ENCODE data around the gene M1AP.

M1AP gene

GRCh38 chr2:74648009-74648443 is at the start of gene M1AP:
Gene M1AP (minus strand): TSS chr2:74648330. CDS start chr2:74640275, 8,055 bp downstream.
- peak in 1 of 2 donors; percentile 7 for DNase-seq

GRCh38 chr2:74696829-74697228 is 48.7 kb upstream of the M1AP start:
- DNase-seq, result no peak

- DNase-seq, result no peak
Measured at GRCh38 chr2:74695663-74696062, 47.5 kb upstream of the M1AP start.

GRCh38 chr2:74694281-74694680 is 46.2 kb upstream of the M1AP start:
- DNase-seq, result no peak

- DNase-seq, result no peak
Measured at GRCh38 chr2:74693668-74694067, 45.5 kb upstream of the M1AP start.

- DNase-seq, result no peak
Measured at GRCh38 chr2:74693213-74693612, 45.1 kb upstream of the M1AP start.

GRCh38 chr2:74691929-74692328 is 43.8 kb upstream of the M1AP start:
- DNase-seq, result no peak

- DNase-seq, result peak in 1 of 2 donors; percentile 8
Measured at GRCh38 chr2:74690571-74690970, 42.4 kb upstream of the M1AP start.

- no peak for DNase-seq
Measured at GRCh38 chr2:74689671-74690070, 41.5 kb upstream of the M1AP start.

- DNase-seq, result no peak
Measured at GRCh38 chr2:74688881-74689280, 40.8 kb upstream of the M1AP start.

- DNase-seq, result no peak
Measured at GRCh38 chr2:74685408-74685807, 37.3 kb upstream of the M1AP start.

GRCh38 chr2:74682501-74682900 is 34.4 kb upstream of the M1AP start:
- no peak for DNase-seq

- no peak for DNase-seq
Measured at GRCh38 chr2:74679615-74680014, 31.5 kb upstream of the M1AP start.

- no peak for DNase-seq
Measured at GRCh38 chr2:74676331-74676730, 28.2 kb upstream of the M1AP start.

- DNase-seq, result no peak
Measured at GRCh38 chr2:74675090-74675489, 27.0 kb upstream of the M1AP start.

- no peak for DNase-seq
Measured at GRCh38 chr2:74673826-74674528, 25.8 kb upstream of the M1AP start.

GRCh38 chr2:74671479-74671878 is 23.3 kb upstream of the M1AP start:
- DNase-seq, result no peak

GRCh38 chr2:74670263-74670662 is 22.1 kb upstream of the M1AP start:
- no peak for DNase-seq

GRCh38 chr2:74668087-74668486 is 20.0 kb upstream of the M1AP start:
- DNase-seq, result no peak

- no peak for DNase-seq
Measured at GRCh38 chr2:74659462-74659861, 11.3 kb upstream of the M1AP start.

- no peak for DNase-seq
Measured at GRCh38 chr2:74658516-74658915, 10.4 kb upstream of the M1AP start.

GRCh38 chr2:74655579-74655978 is 7.4 kb upstream of the M1AP start:
- no peak for DNase-seq

GRCh38 chr2:74653985-74654882 is 6.1 kb upstream of the M1AP start, which contains the start of gene SEMA4F:
Gene SEMA4F (plus strand): TSS chr2:74654247. CDS start chr2:74654377, 130 bp downstream.
- DNase-seq, result peak; percentile 91 to 94

GRCh38 chr2:74653589-74653984 is 5.5 kb upstream of the M1AP start:
- no peak for DNase-seq
